ENCODE measurements around the gene GRHL1. TPM values are rescaled to one million over a fixed set of nuclear protein-coding genes. Genes with fewer than 3 reads are reported as not detected.

The GRHL1 gene
- total RNA-seq, 1 experiment from 2014 or later, result 11.6 TPM

- Histone ChIP-seq H3K27me3 (replicated peaks; ENCODE audit: control insufficient read depth, insufficient read depth, low read length) (no peaks in the 10 kb centered on the region), H3K4me3 (ENCODE audit: low read depth, low read length) (no peak overlapping the region), H3K4me1 (peaks cover 11% of the 10 kb centered on the region; the same call in 1 of the 2 replicates), H3K36me3 (ENCODE audit: control insufficient read depth, insufficient read depth, low read length) (peaks cover 2% of the 10 kb centered on the region), H3K9me3 (no peaks in the 10 kb centered on the region)
- no TSS peak for BruUV-seq (replicated peaks)
- peak; percentile 58 to 62 for TF ChIP-seq CTCF (IDR thresholded peaks at IDR 0.05; ENCODE audit: insufficient read depth in 1 of 2, low read depth in 1 of 2, low read length in 1 of 2, severe bottlenecking in 1 of 2, unreplicated experiment in 1 of 2)
- H3K27ac Mint-ChIP-seq (ENCODE audit: unreplicated experiment), result no peak overlapping the region
- peak in 1 of 2 experiments; percentile 51 for DNase-seq
- POLR2A ChIA-PET, result interaction anchor here (0.5 to 0.6 kb wide), 5 partner anchors 8 to 418 kb away, joined by 3 to 6 read pairs (median 3); partner anchors contain the start of genes TAF1B and YWHAQ
- intact Hi-C loops (cut with micrococcal nuclease; ENCODE audit: unreplicated experiment), result loop anchor here (1.0 kb wide), 3 partner anchors 64 to 249 kb away; no protein-coding TSS in a partner anchor
- H3K4me1 Mint-ChIP-seq (ENCODE audit: low read depth, unreplicated experiment), result no peaks in the 10 kb centered on the region
- H3K9me3 Mint-ChIP-seq (ENCODE audit: unreplicated experiment), result no peaks in the 10 kb centered on the region
- CTCF ChIA-PET, result interaction anchor here (0.6 to 3.3 kb wide), 9 partner anchors 9 to 279 kb away, joined by 3 to 35 read pairs (median 4); partner anchors contain the start of gene TAF1B
- no peaks in the 10 kb centered on the region for H3K27me3 Mint-ChIP-seq (ENCODE audit: insufficient read depth, unreplicated experiment)
- no peak overlapping the region for H3K4me3 Mint-ChIP-seq (ENCODE audit: unreplicated experiment)
- H3K36me3 Mint-ChIP-seq (ENCODE audit: insufficient read depth, unreplicated experiment), result peaks cover 72% of the 10 kb centered on the region
Observed at GRCh38 chr2:10048501-10049171, 97.1 kb downstream of the GRHL1 start.

Other genes with a start within 250 kb of the GRHL1 start
- 24.8 and 25.3 TPM in 2 replicates for gene TAF1B, start 108.2 kb upstream of the GRHL1 start, total RNA-seq (2022)
- 21.0 and 22.9 TPM in 2 replicates for gene KLF11, start 91.9 kb downstream of the GRHL1 start, total RNA-seq (2022)
- gene CYS1, start 128.7 kb downstream of the GRHL1 start, total RNA-seq (2022), result 0.91 and 1.4 TPM in 2 replicates
- gene RRM2, start 171.0 kb downstream of the GRHL1 start, total RNA-seq (2022), result 160 and 169 TPM in 2 replicates

Measured in Caco-2 (cell line).